ENCODE results near the gene NMT1. TPM values are rescaled to one million over a fixed set of nuclear protein-coding genes. Genes with fewer than 3 reads are reported as not detected.

The NMT1 gene
- total and polyA plus RNA-seq, 2 of the 13 experiments (the other 11 are each of a cell fraction or from before 2014, with no cell fraction given), result 75.7 to 142 TPM

DNA sequence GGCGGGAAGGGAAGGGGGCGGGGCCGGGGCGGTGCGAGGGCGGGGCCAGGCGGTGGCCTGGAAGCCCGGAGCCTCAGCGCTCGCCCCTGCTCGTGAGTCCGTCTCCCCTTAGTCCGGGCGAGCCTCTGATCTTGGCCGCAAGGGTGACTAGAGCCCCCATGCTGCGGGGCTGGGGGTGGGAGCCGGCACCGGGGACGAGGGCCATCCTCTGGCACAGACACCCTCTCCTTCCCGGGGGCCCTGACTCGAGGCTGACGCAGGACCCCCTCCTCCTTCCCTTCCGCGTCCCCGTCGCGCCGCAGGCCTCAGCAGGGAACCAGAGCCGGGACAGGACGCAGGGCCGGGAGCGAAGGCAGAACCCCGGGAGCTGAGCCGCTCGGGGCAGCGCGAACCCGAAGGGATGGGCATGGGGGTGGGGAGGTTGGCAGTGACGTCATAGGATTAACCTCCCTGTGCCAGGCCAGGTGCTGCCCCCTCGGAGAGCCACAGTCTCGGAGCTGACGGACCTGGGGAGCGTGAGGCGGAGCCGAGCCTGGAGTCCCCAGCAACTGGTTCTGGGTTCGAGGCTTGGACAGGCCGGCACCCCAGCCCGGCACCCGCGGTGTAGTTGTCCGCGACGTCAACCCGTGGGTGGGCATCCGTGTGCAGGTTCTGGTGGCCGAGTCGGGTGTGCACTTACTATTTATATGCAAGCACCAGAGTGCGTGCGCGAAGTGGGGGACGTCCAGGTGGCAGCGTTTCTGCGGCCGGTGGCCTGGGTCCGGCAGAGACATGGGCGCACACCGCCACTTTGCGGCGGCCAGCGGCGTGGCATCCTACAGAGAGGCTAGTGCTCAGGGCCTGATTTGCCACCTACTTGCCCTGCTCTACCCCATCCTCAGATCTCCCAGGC is 71.7 kb downstream of the NMT1 start (continued):
- TF ChIP-seq HOXD1 (CRISPR knock-in tag; IDR thresholded peaks at IDR 0.05) (peak; percentile 80), HDAC1 (CRISPR knock-in tag; IDR thresholded peaks at IDR 0.05) (peak; percentile 81), NCOA1 (CRISPR knock-in tag; IDR thresholded peaks at IDR 0.05) (peak; percentile 77; the same call in 1 of the 2 replicates), ZNF136 (CRISPR knock-in tag; IDR thresholded peaks at IDR 0.05; ENCODE audit: low read depth) (no peak; the same call in 1 of the 2 replicates), POLR2AphosphoS2 (IDR thresholded peaks at IDR 0.05; ENCODE audit: low read depth, low read length) (no peak), HDAC6 (IDR thresholded peaks at IDR 0.05; ENCODE audit: low read depth, low read length) (no peak), HNRNPL (IDR thresholded peaks at IDR 0.05; ENCODE audit: low read depth, low read length) (peak; percentile 84; the same call in 1 of the 2 replicates), ZNF772 (CRISPR knock-in tag; IDR thresholded peaks at IDR 0.05) (0 out of 2 replicates have a peak, but pooled peaks have one; percentile 70), ZBTB7A (CRISPR knock-in tag; IDR thresholded peaks at IDR 0.05) (peak; percentile 70), ZNF44 (CRISPR knock-in tag; IDR thresholded peaks at IDR 0.05) (no peak), GTF2F1 (IDR thresholded peaks at IDR 0.05; ENCODE audit: low read length) (no peak), ZNF878 (CRISPR knock-in tag; IDR thresholded peaks at IDR 0.05) (no peak), MEIS1 (CRISPR knock-in tag; IDR thresholded peaks at IDR 0.05; ENCODE audit: borderline replicate concordance) (peak; percentile 81; the same call in 1 of the 2 replicates), ZNF567 (CRISPR knock-in tag; IDR thresholded peaks at IDR 0.05; ENCODE audit: borderline replicate concordance) (no peak; the same call in 1 of the 2 replicates), ZZZ3 (CRISPR knock-in tag; IDR thresholded peaks at IDR 0.05; ENCODE audit: borderline replicate concordance) (peak; percentile 66; the same call in 1 of the 2 replicates), SP2 (CRISPR knock-in tag; IDR thresholded peaks at IDR 0.05) (no peak), ZNF709 (CRISPR knock-in tag; IDR thresholded peaks at IDR 0.05) (no peak), JDP2 (CRISPR knock-in tag; IDR thresholded peaks at IDR 0.05; ENCODE audit: borderline replicate concordance) (no peak), ZBTB26 (CRISPR knock-in tag; IDR thresholded peaks at IDR 0.05; ENCODE audit: borderline replicate concordance) (0 out of 2 replicates have a peak, but pooled peaks have one; percentile 42), MLLT10 (CRISPR knock-in tag; IDR thresholded peaks at IDR 0.05) (no peak), RFX5 (IDR thresholded peaks at IDR 0.05; ENCODE audit: low read depth, low read length) (no peak)
- TF ChIP-seq, protein P1, sequence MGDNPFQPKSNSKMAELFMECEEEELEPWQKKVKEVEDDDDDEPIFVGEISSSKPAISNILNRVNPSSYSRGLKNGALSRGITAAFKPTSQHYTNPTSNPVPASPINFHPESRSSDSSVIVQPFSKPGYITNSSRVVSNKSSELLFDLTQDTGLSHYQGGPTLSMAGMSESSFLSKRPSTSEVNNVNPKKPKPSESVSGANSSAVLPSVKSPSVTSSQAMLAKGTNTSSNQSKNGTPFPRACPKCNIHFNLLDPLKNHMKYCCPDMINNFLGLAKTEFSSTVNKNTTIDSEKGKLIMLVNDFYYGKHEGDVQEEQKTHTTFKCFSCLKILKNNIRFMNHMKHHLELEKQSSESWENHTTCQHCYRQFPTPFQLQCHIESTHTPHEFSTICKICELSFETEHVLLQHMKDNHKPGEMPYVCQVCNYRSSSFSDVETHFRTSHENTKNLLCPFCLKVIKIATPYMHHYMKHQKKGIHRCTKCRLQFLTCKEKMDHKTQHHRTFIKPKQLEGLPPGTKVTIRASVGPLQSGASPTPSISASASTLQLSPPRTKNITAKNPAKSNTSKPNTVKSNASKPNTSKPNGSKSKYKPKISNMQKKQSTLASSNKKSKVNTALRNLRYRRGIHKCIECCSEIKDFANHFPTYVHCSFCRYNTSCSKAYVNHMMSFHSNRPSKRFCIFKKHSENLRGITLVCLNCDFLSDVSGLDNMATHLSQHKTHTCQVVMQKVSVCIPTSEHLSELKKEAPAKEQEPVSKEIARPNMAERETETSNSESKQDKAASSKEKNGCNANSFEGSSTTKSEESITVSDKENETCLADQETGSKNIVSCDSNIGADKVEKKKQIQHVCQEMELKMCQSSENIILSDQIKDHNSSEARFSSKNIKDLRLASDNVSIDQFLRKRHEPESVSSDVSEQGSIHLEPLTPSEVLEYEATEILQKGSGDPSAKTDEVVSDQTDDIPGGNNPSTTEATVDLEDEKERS (CRISPR knock-in tag; IDR thresholded peaks at IDR 0.05), result peak; percentile 37; the same call in 1 of the 2 replicates
- TF ChIP-seq, protein P2, sequence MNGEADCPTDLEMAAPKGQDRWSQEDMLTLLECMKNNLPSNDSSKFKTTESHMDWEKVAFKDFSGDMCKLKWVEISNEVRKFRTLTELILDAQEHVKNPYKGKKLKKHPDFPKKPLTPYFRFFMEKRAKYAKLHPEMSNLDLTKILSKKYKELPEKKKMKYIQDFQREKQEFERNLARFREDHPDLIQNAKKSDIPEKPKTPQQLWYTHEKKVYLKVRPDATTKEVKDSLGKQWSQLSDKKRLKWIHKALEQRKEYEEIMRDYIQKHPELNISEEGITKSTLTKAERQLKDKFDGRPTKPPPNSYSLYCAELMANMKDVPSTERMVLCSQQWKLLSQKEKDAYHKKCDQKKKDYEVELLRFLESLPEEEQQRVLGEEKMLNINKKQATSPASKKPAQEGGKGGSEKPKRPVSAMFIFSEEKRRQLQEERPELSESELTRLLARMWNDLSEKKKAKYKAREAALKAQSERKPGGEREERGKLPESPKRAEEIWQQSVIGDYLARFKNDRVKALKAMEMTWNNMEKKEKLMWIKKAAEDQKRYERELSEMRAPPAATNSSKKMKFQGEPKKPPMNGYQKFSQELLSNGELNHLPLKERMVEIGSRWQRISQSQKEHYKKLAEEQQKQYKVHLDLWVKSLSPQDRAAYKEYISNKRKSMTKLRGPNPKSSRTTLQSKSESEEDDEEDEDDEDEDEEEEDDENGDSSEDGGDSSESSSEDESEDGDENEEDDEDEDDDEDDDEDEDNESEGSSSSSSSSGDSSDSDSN (CRISPR knock-in tag; IDR thresholded peaks at IDR 0.05), result peak; percentile 93

Measured in HepG2 (cell line).